ENCODE measurements around the gene RAB34.
"Not testable (repeated sequence)": the region's sequence is repeated elsewhere in the genome, so short reads cannot be mapped to it uniquely, and the experiment has no call there.

Gene RAB34

DNA sequence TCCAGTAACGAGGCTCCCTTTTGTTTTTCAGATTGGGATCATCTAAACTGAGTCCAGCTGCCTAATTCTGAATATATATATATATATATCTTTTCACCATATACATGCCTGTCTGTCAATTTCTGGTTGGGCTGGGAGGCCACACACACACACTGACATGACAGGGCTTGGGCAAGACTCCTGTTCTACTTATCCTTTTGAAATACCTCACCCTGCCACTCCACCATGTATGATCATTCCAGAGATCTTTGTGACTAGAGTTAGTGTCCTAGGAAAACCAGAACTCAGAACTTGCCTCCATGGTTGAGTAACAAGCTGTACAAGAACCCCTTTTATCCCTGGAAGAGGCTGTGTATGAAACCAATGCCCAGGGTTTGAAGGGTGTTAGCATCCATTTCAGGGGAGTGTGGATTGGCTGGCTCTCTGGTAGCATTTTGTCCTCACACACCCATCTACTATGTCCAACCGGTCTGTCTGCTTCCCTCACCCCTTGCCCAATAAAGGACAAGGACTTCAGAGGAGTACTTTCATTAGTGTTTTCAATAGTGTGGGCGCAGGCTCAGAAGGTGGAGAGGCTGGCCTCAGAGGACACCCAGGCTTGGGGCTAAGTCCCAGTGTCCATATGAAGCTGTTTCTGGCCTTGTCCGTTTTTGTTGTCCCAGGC, 6.3 kb upstream of the RAB34 start:
- H3K14ac ChIP-seq (ENCODE audit: low read length in 2 of 2); H3K4me2 ChIP-seq (ENCODE audit: low read length, poor library complexity, severe bottlenecking); H2BK15ac ChIP-seq (ENCODE audit: low read depth, poor library complexity, severe bottlenecking); H3K27ac ChIP-seq (ENCODE audit: low read length, poor library complexity, severe bottlenecking); H2AFZ ChIP-seq (ENCODE audit: low read depth, low read length); H2BK5ac ChIP-seq (ENCODE audit: low read depth, low read length, poor library complexity, severe bottlenecking); H3K23ac ChIP-seq (ENCODE audit: low read length in 2 of 2); H2BK120ac ChIP-seq (ENCODE audit: low read depth, low read length); H3K79me1 ChIP-seq (replicated peaks; ENCODE audit: low read length, poor library complexity, severe bottlenecking); H4K8ac ChIP-seq (ENCODE audit: low read length); H3K27me3 ChIP-seq (ENCODE audit: control insufficient read depth in 1 of 2, insufficient read depth in 1 of 2, low read length in 2 of 2); H2AK5ac ChIP-seq (ENCODE audit: low read length, severe bottlenecking); H3K9me3 ChIP-seq (ENCODE audit: control insufficient read depth, low read length); H2BK12ac ChIP-seq (ENCODE audit: low read length in 2 of 2); DNase-seq; H3K4ac ChIP-seq (ENCODE audit: low read depth in 1 of 2, low read length in 2 of 2); H3K18ac ChIP-seq (ENCODE audit: low read depth in 1 of 2, low read length in 2 of 2); H4K91ac ChIP-seq (ENCODE audit: low read length); H3K4me3 ChIP-seq (ENCODE audit: insufficient read depth in 1 of 2, low read depth in 1 of 2, low read length in 2 of 2): not testable (repeated sequence)
- WGBS: 81% methylated on average over 2 of the region's 4 CpGs
- H3K36me3 ChIP-seq (ENCODE audit: control insufficient read depth in 1 of 2, insufficient read depth in 2 of 2, low read depth in 1 of 2, low read length in 2 of 2): peaks cover 25 to 42% of the 10 kb centered on the region in 2 experiments
- peaks cover 26% of the 10 kb centered on the region for H3K4me1 ChIP-seq (ENCODE audit: control insufficient read depth, insufficient read depth, low read depth, low read length)
- peak overlapping the region; percentile 75 for H3K9ac ChIP-seq (ENCODE audit: low read length)

DNA sequence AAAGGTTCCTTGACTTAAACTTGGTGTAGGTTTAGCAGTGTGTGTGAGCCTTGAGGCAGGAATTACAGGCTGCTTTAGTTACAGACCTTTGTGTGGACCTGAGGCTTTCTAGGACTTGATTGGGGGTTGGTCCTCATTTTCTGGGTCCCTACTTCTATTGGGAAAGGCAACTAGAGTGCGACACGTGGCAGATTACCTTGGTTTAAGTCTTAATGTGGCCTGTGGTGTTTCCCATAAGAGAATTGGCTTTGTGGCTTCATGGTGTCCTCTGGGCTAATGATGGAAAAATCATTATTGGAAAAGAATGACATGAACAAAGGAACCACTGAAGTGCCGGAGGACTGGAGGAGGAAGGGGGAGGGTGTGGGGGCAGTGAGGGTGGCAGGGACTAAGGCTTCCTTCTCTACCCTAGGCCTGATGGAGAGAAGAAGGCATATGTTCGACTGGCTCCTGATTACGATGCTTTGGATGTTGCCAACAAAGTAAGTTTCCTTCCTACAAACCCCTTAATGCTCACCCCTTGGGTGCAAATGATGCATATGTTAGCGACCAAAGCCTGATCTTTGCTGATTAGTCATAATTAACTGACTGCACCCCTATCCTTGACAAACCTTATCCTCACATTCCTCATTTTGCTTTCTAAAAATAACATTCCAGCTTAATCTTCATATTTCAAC, 5.6 kb upstream of the RAB34 start:
- H3K4me1 ChIP-seq (ENCODE audit: control insufficient read depth, insufficient read depth, low read depth, low read length): peaks cover 29% of the 10 kb centered on the region
- 88% methylated on average over 6 of the region's 6 CpGs for WGBS
- H2BK5ac ChIP-seq (ENCODE audit: low read depth, low read length, poor library complexity, severe bottlenecking): no peak overlapping the region
- H3K9ac ChIP-seq (ENCODE audit: low read length): peak overlapping the region; percentile 32
- H2BK12ac ChIP-seq (ENCODE audit: low read length in 2 of 2): no peak overlapping the region
- H2BK120ac ChIP-seq (ENCODE audit: low read depth, low read length): no peak overlapping the region
- H4K91ac ChIP-seq (ENCODE audit: low read length): no peak overlapping the region
- DNase-seq: no peak
- no peak overlapping the region for H3K4me3 ChIP-seq (ENCODE audit: insufficient read depth in 1 of 2, low read depth in 1 of 2, low read length in 2 of 2)
- no peaks in the 10 kb centered on the region for H3K9me3 ChIP-seq (ENCODE audit: control insufficient read depth, low read length)
- no peak overlapping the region for H2AFZ ChIP-seq (ENCODE audit: low read depth, low read length)
- H4K8ac ChIP-seq (ENCODE audit: low read length): no peak overlapping the region
- no peak overlapping the region for H3K18ac ChIP-seq (ENCODE audit: low read depth in 1 of 2, low read length in 2 of 2)
- no peaks in the 10 kb centered on the region for H3K79me1 ChIP-seq (replicated peaks; ENCODE audit: low read length, poor library complexity, severe bottlenecking)
- H3K14ac ChIP-seq (ENCODE audit: low read length in 2 of 2): no peak overlapping the region
- H3K4me2 ChIP-seq (ENCODE audit: low read length, poor library complexity, severe bottlenecking): no peak overlapping the region
- H3K4ac ChIP-seq (ENCODE audit: low read depth in 1 of 2, low read length in 2 of 2): no peak overlapping the region
- peaks cover 25 to 42% of the 10 kb centered on the region in 2 experiments for H3K36me3 ChIP-seq (ENCODE audit: control insufficient read depth in 1 of 2, insufficient read depth in 2 of 2, low read depth in 1 of 2, low read length in 2 of 2)
- no peaks in the 10 kb centered on the region for H3K27me3 ChIP-seq (ENCODE audit: control insufficient read depth in 1 of 2, insufficient read depth in 1 of 2, low read length in 2 of 2)
- no peak overlapping the region for H3K23ac ChIP-seq (ENCODE audit: low read length in 2 of 2)
- H3K27ac ChIP-seq (ENCODE audit: low read length, poor library complexity, severe bottlenecking): no peak overlapping the region
- no peak overlapping the region for H2AK5ac ChIP-seq (ENCODE audit: low read length, severe bottlenecking)
- no peak overlapping the region for H2BK15ac ChIP-seq (ENCODE audit: low read depth, poor library complexity, severe bottlenecking)

DNA sequence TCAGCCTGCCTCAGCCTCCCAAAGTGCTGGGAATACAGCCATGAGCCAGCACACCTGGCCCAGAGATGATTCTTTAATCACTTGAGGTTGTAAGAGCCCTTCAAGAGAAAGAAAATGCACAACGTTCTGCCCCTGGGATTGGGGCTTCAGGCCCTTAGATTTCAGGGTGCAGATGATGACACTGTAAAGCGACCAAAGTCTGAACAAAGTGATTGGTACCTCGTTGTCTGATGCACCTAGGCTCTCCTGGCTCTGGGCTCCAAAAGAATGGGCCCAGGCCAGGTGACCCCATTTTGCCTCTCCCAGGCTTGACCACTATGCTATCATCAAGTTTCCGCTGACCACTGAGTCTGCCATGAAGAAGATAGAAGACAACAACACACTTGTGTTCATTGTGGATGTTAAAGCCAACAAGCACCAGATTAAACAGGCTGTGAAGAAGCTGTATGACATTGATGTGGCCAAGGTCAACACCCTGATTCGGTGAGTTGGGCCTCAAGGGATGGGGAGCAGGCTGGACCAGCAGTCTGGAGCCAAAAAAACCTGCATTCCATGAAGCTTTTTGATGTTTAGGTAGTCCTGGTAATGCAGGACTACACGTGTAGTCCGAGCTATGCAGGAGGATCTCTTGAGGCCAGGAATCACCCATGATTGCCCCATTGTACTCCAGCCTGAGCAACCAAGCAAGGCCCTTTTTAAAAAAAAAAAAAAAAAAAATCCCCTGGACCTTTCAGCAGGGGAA, 4.9 kb upstream of the RAB34 start:
- no peak overlapping the region for H3K14ac ChIP-seq (ENCODE audit: low read length in 2 of 2)
- no peak overlapping the region for H3K4ac ChIP-seq (ENCODE audit: low read depth in 1 of 2, low read length in 2 of 2)
- peak overlapping the region; percentile 32 for H3K9ac ChIP-seq (ENCODE audit: low read length)
- no peak overlapping the region for H4K8ac ChIP-seq (ENCODE audit: low read length)
- peak overlapping the region in 1 of 2 experiments; percentile 34 for H3K23ac ChIP-seq (ENCODE audit: low read length in 2 of 2)
- no peak overlapping the region for H2BK120ac ChIP-seq (ENCODE audit: low read depth, low read length)
- no peak overlapping the region for H3K18ac ChIP-seq (ENCODE audit: low read depth in 1 of 2, low read length in 2 of 2)
- no peak overlapping the region for H2AFZ ChIP-seq (ENCODE audit: low read depth, low read length)
- no peak overlapping the region for H4K91ac ChIP-seq (ENCODE audit: low read length)
- no peak overlapping the region for H2BK5ac ChIP-seq (ENCODE audit: low read depth, low read length, poor library complexity, severe bottlenecking)
- no peak overlapping the region for H3K27ac ChIP-seq (ENCODE audit: low read length, poor library complexity, severe bottlenecking)
- H2BK12ac ChIP-seq (ENCODE audit: low read length in 2 of 2): no peak overlapping the region
- no peak for DNase-seq
- no peaks in the 10 kb centered on the region for H3K79me1 ChIP-seq (replicated peaks; ENCODE audit: low read length, poor library complexity, severe bottlenecking)
- H3K4me3 ChIP-seq (ENCODE audit: insufficient read depth in 1 of 2, low read depth in 1 of 2, low read length in 2 of 2): peak overlapping the region in 1 of 2 experiments; percentile 52
- H3K4me2 ChIP-seq (ENCODE audit: low read length, poor library complexity, severe bottlenecking): no peak overlapping the region
- peaks cover 25 to 42% of the 10 kb centered on the region in 2 experiments for H3K36me3 ChIP-seq (ENCODE audit: control insufficient read depth in 1 of 2, insufficient read depth in 2 of 2, low read depth in 1 of 2, low read length in 2 of 2)
- H2BK15ac ChIP-seq (ENCODE audit: low read depth, poor library complexity, severe bottlenecking): no peak overlapping the region
- 93% methylated on average over 7 of the region's 7 CpGs for WGBS
- no peak overlapping the region for H2AK5ac ChIP-seq (ENCODE audit: low read length, severe bottlenecking)
- H3K9me3 ChIP-seq (ENCODE audit: control insufficient read depth, low read length): no peaks in the 10 kb centered on the region
- H3K27me3 ChIP-seq (ENCODE audit: control insufficient read depth in 1 of 2, insufficient read depth in 1 of 2, low read length in 2 of 2): no peaks in the 10 kb centered on the region
- peaks cover 27% of the 10 kb centered on the region for H3K4me1 ChIP-seq (ENCODE audit: control insufficient read depth, insufficient read depth, low read depth, low read length)

DNA sequence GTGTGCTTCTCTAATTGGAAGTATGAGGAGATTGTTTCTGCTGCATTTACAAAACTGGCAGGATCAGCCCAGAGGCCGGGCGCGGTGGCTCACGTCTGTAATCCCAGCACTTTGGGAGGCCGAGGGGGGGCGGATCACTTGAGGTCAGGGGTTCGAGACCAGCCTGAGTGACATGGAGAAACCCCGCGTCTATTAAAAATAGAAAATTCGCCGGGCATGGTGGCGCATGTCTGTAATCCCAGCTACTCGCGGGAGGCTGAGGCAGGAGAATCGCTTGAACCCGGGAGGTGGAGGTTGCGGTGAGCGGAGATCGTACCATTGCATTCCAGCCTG, 3.3 kb upstream of the RAB34 start:
- peaks cover 26 to 44% of the 10 kb centered on the region in 2 experiments for H3K36me3 ChIP-seq (ENCODE audit: control insufficient read depth in 1 of 2, insufficient read depth in 2 of 2, low read depth in 1 of 2, low read length in 2 of 2)
- DNase-seq; H4K91ac ChIP-seq (ENCODE audit: low read length); H4K8ac ChIP-seq (ENCODE audit: low read length); H3K23ac ChIP-seq (ENCODE audit: low read length in 2 of 2); H2AFZ ChIP-seq (ENCODE audit: low read depth, low read length); H2AK5ac ChIP-seq (ENCODE audit: low read length, severe bottlenecking); H3K27me3 ChIP-seq (ENCODE audit: control insufficient read depth in 1 of 2, insufficient read depth in 1 of 2, low read length in 2 of 2); H3K79me1 ChIP-seq (replicated peaks; ENCODE audit: low read length, poor library complexity, severe bottlenecking); H2BK120ac ChIP-seq (ENCODE audit: low read depth, low read length); H3K9me3 ChIP-seq (ENCODE audit: control insufficient read depth, low read length); H3K4ac ChIP-seq (ENCODE audit: low read depth in 1 of 2, low read length in 2 of 2); H2BK5ac ChIP-seq (ENCODE audit: low read depth, low read length, poor library complexity, severe bottlenecking); H2BK15ac ChIP-seq (ENCODE audit: low read depth, poor library complexity, severe bottlenecking); H2BK12ac ChIP-seq (ENCODE audit: low read length in 2 of 2); H3K18ac ChIP-seq (ENCODE audit: low read depth in 1 of 2, low read length in 2 of 2); H3K14ac ChIP-seq (ENCODE audit: low read length in 2 of 2): not testable (repeated sequence)
- H3K9ac ChIP-seq (ENCODE audit: low read length): peak overlapping the region; percentile 95
- WGBS: 27% methylated on average over 19 of the region's 19 CpGs
- peak overlapping the region; percentile 50 to 99 for H3K4me3 ChIP-seq (ENCODE audit: insufficient read depth in 1 of 2, low read depth in 1 of 2, low read length in 2 of 2)
- peak overlapping the region; percentile 76 for H3K4me2 ChIP-seq (ENCODE audit: low read length, poor library complexity, severe bottlenecking)
- peak overlapping the region; percentile 16 for H3K27ac ChIP-seq (ENCODE audit: low read length, poor library complexity, severe bottlenecking)
- H3K4me1 ChIP-seq (ENCODE audit: control insufficient read depth, insufficient read depth, low read depth, low read length): peaks cover 26% of the 10 kb centered on the region
